GM12878 (cell line): ENCODE results near the gene CYP1A2. TPM values are rescaled to one million over a fixed set of nuclear protein-coding genes. Genes with fewer than 3 reads are reported as not detected.

Source experiments
- ASH2L ChIP-seq: fragments of 300-600, 200-600 bp; sonication (generic); IDR thresholded peaks from 2 replicates; pipeline ENCODE4 v1.6.1; 2017; ENCODE audit warnings: low read depth, mild to moderate bottlenecking, borderline replicate concordance
- ATF2 ChIP-seq: IDR thresholded peaks from 2 replicates; pipeline ENCODE4 v1.6.1; 2012; ENCODE audit warnings: low read length, inconsistent platforms
- BCL11A ChIP-seq: IDR thresholded peaks from 2 replicates; pipeline ENCODE4 v1.6.1; 2011; ENCODE audit warnings: low read depth, low read length
- DPF2 ChIP-seq: fragments of 450-650 bp; IDR thresholded peaks from 2 replicates; pipeline ENCODE4 v1.6.1; 2017; ENCODE audit warnings: mild to moderate bottlenecking
- ELK1 ChIP-seq: IDR thresholded peaks from 2 replicates; pipeline ENCODE4 v1.6.1; 2012; ENCODE audit warnings: low read depth, low read length, improper control_type of control experiment
- EZH2 ChIP-seq: IDR thresholded peaks from 2 replicates; pipeline ENCODE4 v1.6.1; 2012; ENCODE audit warnings: low read depth, mild to moderate bottlenecking, control low read depth, inconsistent platforms, low read length, borderline replicate concordance; ENCODE audit not compliant: control insufficient read depth
- JUNB ChIP-seq: IDR thresholded peaks from 2 replicates; pipeline ENCODE4 v1.6.1; 2016; ENCODE audit warnings: antibody characterized with exemption, mild to moderate bottlenecking
- KAT2A ChIP-seq: conservative IDR thresholded peaks from 2 replicates; pipeline ENCODE4 v1.6.1; 2011; ENCODE audit warnings: low read depth, low read length; ENCODE audit not compliant: control insufficient read depth
- PAX5 ChIP-seq: IDR thresholded peaks from 2 replicates; pipeline ENCODE4 v1.6.1; 2011; ENCODE audit warnings: low read depth, low read length, borderline replicate concordance
- RAD21 ChIP-seq: IDR thresholded peaks from 2 replicates; pipeline ENCODE4 v1.6.1; 2011; ENCODE audit warnings: mild to moderate bottlenecking, low read depth, low read length, moderate library complexity; ENCODE audit not compliant: insufficient read depth
- SIX5 ChIP-seq: IDR thresholded peaks from 2 replicates; pipeline ENCODE4 v1.6.1; 2011; ENCODE audit warnings: mild to moderate bottlenecking, low read depth, low read length, moderate library complexity; ENCODE audit not compliant: severe bottlenecking
- SMAD1 ChIP-seq: fragments of 450-650 bp; IDR thresholded peaks from 2 replicates; pipeline ENCODE4 v1.6.1; 2018; ENCODE audit warnings: mild to moderate bottlenecking, low read depth; ENCODE audit not compliant: partially characterized antibody
- SRF ChIP-seq, 2 experiments: IDR thresholded peaks; 2 replicates each; pipeline ENCODE4 v1.6.1; 2011; ENCODE audit warnings: low read depth in 2 of 2, low read length in 2 of 2, mild to moderate bottlenecking in 1 of 2, moderate library complexity in 1 of 2
- TARDBP ChIP-seq: IDR thresholded peaks from 2 replicates; pipeline ENCODE4 v1.6.1; 2016; ENCODE audit warnings: borderline replicate concordance
- ZNF24 ChIP-seq: fragments of 450-650 bp; IDR thresholded peaks from 2 replicates; pipeline ENCODE4 v1.6.1; 2017; ENCODE audit warnings: antibody characterized with exemption, mild to moderate bottlenecking
- ZSCAN29 ChIP-seq: fragments of 450-650 bp; IDR thresholded peaks from 2 replicates; pipeline ENCODE4 v1.6.1; 2017; ENCODE audit warnings: mild to moderate bottlenecking, moderate library complexity
- ZZZ3 ChIP-seq: IDR thresholded peaks from 2 replicates; pipeline ENCODE4 v1.6.1; 2011; ENCODE audit warnings: low read depth; ENCODE audit not compliant: control insufficient read depth, insufficient read length
- polyA plus RNA-seq, 11 experiments: library from polyadenylated mRNA; depleted of rRNA in 4 of 11; unstranded in 6 of 11; stranded (reverse) in 5 of 11; fragments of >200 nt; fragmentation: Nextera tagmentation in 4 of 11; fragmentation: Illumina TruSeq in 1 of 11; extraction: Ambion mirVana in 4 of 11; extraction: Trizol in 1 of 11; gene quantifications; 1 replicate in 1 of 11; 2 replicates in 10 of 11; pipeline versions ENCODE4 v1.2.1 to v1.2.3, GENCODE V29; 2011 to 2016; ENCODE audit warnings: inconsistent platforms in 2 of 11, missing spikeins in 2 of 11, low read depth in 1 of 11
- total RNA-seq, 4 experiments: library from RNA; depleted of rRNA in 3 of 4; stranded (reverse); fragments of >200 nt in 3 of 4; fragmentation: Illumina TruSeq in 1 of 4; extraction: Trizol in 1 of 4; gene quantifications; 2 replicates each; pipeline versions ENCODE4 v1.2.1 to v1.2.3, GENCODE V29; 2013 to 2021
- TF ChIP-seq, protein P1 (sequence below): IDR thresholded peaks from 2 replicates; pipeline ENCODE4 v1.6.1; 2011; ENCODE audit warnings: mild to moderate bottlenecking, low read depth, low read length, moderate library complexity; ENCODE audit not compliant: insufficient replicate concordance
- TF ChIP-seq, protein P2 (sequence below): IDR thresholded peaks from 2 replicates; pipeline ENCODE4 v1.6.1; 2011; ENCODE audit warnings: low read depth, mild to moderate bottlenecking, low read length, moderate library complexity, borderline replicate concordance; ENCODE audit errors: extremely low read depth
- TF ChIP-seq, protein P3 (sequence below): fragments of 450-650 bp; conservative IDR thresholded peaks from 2 replicates; pipeline ENCODE4 v1.6.1; 2017; ENCODE audit warnings: mild to moderate bottlenecking, moderate library complexity

Gene CYP1A2
- total and polyA plus RNA-seq, 10 of the 15 experiments (the other 5 are each of a cell fraction or from before 2014, with no cell fraction given) = 0.03 to 0.09 (median 0.05) TPM; not detected in 7

DNA sequence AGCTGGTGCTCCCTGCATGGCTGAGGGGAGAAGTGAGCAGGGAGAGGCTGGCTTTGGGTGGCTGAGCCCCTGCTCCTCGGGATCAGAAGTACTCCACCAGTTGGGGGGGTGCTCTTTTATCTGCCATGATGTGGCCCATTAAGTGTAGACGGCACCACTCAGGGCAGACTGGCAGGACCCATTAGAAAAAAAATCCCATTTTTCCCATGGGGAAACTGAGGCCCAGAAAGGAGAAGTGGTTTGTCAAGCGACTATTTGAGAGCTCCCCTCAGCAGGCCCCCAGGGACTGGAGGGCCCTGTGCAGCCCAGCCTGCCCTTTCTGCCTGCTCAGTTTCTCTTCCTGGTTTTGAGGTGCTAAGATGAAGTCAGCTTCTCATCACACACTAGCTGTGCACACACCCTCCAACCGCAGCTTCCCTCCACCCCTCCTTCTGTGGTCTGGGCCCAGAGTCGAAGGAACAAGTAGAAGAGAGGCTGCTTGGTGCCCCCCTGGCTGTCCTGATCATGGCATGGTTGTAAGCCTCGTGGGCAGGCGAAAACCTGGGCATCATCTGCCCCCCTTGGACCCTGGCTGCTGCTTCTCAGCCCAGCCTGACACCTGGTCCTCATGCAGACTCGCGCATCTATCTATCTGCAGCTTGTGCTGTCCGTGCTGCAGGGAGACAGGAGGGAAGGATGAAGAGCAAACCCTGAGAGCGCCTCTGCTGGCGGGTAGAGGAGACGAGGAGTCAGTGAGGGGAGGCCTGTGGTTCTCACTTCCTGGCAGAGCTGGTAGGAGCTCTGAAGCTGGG is 38.8 kb downstream of the CYP1A2 start (continued):
- peak; percentile 47; the same call in 1 of the 2 replicates for TF ChIP-seq TARDBP
- TF ChIP-seq SRF (IDR thresholded peaks at IDR 0.05; ENCODE audit: low read depth in 2 of 2, low read length in 2 of 2) = 0 out of 4 replicates have a peak, but pooled peaks of 1 of the 2 experiments have one; percentile 34
- TF ChIP-seq, protein P1, sequence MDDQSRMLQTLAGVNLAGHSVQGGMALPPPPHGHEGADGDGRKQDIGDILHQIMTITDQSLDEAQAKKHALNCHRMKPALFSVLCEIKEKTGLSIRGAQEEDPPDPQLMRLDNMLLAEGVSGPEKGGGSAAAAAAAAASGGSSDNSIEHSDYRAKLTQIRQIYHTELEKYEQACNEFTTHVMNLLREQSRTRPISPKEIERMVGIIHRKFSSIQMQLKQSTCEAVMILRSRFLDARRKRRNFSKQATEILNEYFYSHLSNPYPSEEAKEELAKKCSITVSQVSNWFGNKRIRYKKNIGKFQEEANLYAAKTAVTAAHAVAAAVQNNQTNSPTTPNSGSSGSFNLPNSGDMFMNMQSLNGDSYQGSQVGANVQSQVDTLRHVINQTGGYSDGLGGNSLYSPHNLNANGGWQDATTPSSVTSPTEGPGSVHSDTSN = peak; percentile 22
- TF ChIP-seq ASH2L = peak; percentile 60; the same call in 1 of the 2 replicates
- TF ChIP-seq, protein P2, sequence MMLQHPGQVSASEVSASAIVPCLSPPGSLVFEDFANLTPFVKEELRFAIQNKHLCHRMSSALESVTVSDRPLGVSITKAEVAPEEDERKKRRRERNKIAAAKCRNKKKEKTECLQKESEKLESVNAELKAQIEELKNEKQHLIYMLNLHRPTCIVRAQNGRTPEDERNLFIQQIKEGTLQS = no peak
- TF ChIP-seq EZH2 = no peak
- peak; percentile 45; the same call in 1 of the 2 replicates for TF ChIP-seq RAD21
- peak; percentile 98 for TF ChIP-seq DPF2
- TF ChIP-seq PAX5 = peak; percentile 76
- TF ChIP-seq BCL11A = peak; percentile 84
- TF ChIP-seq ZSCAN29 = no peak
- TF ChIP-seq ELK1 = no peak
- no peak for TF ChIP-seq ZZZ3
- no peak for TF ChIP-seq KAT2A
- TF ChIP-seq ATF2 = no peak
- no peak for TF ChIP-seq SMAD1
- TF ChIP-seq ZNF24 = peak; percentile 67; the same call in 1 of the 2 replicates
- TF ChIP-seq JUNB = peak; percentile 61
- no peak for TF ChIP-seq SIX5
- TF ChIP-seq, protein P3, sequence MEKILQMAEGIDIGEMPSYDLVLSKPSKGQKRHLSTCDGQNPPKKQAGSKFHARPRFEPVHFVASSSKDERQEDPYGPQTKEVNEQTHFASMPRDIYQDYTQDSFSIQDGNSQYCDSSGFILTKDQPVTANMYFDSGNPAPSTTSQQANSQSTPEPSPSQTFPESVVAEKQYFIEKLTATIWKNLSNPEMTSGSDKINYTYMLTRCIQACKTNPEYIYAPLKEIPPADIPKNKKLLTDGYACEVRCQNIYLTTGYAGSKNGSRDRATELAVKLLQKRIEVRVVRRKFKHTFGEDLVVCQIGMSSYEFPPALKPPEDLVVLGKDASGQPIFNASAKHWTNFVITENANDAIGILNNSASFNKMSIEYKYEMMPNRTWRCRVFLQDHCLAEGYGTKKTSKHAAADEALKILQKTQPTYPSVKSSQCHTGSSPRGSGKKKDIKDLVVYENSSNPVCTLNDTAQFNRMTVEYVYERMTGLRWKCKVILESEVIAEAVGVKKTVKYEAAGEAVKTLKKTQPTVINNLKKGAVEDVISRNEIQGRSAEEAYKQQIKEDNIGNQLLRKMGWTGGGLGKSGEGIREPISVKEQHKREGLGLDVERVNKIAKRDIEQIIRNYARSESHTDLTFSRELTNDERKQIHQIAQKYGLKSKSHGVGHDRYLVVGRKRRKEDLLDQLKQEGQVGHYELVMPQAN = peak; percentile 57; the same call in 1 of the 2 replicates
